Body of pancreas (tissue), 4 donors: ENCODE data around the gene ARID1B.

Experiments
- POLR2A ChIP-seq, 3 donors: fragments of 450-650 bp; IDR thresholded peaks; one replicate each; pipeline ENCODE4 v1.6.1; 2016; ENCODE audit warnings: antibody characterized with exemption in 3 of 3, mild to moderate bottlenecking in 2 of 3
- TF ChIP-seq, protein P1 (sequence below), 7 experiments: fragments of 450-650 bp in 4 of 7; fragments of 200-600 bp in 3 of 7; sonication (generic) in 3 of 7; IDR thresholded peaks; one replicate each; pipeline ENCODE4 v1.5.1; 2016 to 2019; ENCODE audit warnings: antibody characterized with exemption in 7 of 7

DNA sequence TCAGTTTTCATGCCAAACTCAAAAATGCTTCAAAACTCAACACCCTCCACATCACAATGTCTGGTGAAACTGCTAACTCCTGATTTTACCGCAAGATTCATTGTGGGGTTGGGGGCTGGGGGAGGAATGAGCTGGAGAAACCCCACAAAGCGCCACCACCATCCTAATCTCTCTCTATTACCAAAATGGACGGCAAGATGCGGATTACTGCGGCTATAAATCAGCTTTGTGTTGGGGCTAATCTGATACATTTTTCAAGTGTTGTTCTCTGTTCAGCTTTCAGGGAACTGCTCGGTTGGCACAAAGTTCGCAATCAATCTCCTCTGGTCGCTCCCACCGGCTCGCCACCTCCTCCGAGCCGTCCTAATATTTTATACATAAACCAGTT lies 462.5 kb downstream of the ARID1B start:
- no peak for TF ChIP-seq POLR2A (IDR thresholded peaks at IDR 0.05)
- TF ChIP-seq, protein P1, sequence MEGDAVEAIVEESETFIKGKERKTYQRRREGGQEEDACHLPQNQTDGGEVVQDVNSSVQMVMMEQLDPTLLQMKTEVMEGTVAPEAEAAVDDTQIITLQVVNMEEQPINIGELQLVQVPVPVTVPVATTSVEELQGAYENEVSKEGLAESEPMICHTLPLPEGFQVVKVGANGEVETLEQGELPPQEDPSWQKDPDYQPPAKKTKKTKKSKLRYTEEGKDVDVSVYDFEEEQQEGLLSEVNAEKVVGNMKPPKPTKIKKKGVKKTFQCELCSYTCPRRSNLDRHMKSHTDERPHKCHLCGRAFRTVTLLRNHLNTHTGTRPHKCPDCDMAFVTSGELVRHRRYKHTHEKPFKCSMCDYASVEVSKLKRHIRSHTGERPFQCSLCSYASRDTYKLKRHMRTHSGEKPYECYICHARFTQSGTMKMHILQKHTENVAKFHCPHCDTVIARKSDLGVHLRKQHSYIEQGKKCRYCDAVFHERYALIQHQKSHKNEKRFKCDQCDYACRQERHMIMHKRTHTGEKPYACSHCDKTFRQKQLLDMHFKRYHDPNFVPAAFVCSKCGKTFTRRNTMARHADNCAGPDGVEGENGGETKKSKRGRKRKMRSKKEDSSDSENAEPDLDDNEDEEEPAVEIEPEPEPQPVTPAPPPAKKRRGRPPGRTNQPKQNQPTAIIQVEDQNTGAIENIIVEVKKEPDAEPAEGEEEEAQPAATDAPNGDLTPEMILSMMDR (IDR thresholded peaks at IDR 0.05) = no peak
